Measurements from ENCODE around the gene SUMF1.

The SUMF1 gene

DNA sequence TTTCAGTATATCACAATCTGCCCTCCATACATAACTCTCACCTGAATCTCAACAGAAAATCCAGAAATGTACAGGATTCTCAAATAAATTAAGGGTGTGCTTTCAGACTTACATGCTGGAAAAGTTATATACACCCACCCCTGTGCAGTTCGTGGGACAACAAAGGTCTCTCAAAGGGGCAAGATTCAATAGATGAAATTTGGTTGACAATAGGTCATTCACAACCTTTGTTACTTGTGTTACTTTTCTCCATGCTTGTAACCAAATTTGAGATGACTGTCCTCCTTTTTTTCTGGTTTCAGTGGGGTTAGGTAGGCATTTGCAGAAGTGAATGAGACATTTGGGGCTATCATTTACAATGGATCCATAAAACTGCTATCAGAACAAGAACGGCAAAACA lies 91.2 kb downstream of the SUMF1 start:
- no peak for DNase-seq

DNA sequence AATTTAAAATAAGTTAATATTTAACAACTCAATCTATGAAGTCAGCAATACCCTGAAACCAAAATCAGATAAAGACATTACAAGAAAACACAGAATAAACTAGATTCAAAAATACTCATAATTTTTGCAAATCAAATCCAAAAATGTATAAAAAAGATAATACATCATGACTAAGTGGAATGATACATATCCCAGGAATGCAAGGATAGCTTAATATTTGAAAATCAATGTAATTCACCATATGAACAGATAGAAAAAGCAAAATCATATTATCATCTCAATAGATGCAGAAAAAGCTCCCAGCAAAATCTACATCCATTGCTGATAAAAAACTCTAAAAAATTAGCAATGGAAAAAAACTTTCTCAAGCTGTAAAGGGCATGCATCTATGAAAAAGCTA lies 93.4 kb downstream of the SUMF1 start:
- no peak for DNase-seq

DNA sequence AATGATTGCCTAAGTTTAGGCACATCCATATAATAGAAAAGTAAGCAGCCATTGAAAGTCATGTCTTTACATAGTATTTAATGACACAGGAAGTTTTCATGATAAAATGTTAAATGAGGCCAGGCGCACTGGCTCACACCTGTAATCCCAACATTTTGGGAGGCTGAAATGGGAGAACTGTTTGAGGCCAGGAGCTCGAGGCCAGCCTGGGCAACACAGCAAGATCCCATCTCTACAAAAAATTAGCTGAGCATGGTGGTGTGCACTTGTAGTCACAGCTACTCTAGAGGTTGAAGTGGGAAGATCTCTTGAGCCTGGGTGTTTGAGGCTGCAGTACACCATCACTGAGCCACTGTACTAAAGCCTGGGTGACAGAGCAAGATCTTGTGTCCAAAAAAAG lies 104.5 kb downstream of the SUMF1 start:
- DNase-seq: no peak

- DNase-seq: no peak
Observed at GRCh38 chr3:4360817-4361216, 106.3 kb downstream of the SUMF1 start.

GRCh38 chr3:4359805-4360502 lies 107.1 kb downstream of the SUMF1 start:
- no peak for DNase-seq

DNA sequence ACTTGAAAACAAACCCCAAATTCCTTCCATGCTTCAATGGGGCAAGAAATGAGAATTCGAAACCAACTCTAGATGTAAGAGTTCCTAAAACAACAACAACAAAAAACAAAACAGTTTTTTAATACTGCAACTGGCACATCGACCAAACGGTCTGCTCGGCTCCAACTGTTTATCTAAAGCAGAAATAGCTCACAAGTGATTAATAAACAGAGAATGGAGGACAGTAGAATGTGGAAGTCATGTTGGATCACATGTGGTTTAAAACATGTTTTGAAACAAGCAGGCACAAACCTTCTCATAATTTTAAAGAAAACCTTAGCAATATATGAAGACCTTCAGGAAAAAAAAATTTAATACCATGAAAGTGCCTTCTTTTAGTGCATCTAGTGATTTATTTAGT lies 108.8 kb downstream of the SUMF1 start:
- DNase-seq: no peak

GRCh38 chr3:4356546-4357410 lies 110.3 kb downstream of the SUMF1 start:
- no peak for DNase-seq

GRCh38 chr3:4356220-4356540 lies 110.9 kb downstream of the SUMF1 start:
- no peak for DNase-seq

DNA sequence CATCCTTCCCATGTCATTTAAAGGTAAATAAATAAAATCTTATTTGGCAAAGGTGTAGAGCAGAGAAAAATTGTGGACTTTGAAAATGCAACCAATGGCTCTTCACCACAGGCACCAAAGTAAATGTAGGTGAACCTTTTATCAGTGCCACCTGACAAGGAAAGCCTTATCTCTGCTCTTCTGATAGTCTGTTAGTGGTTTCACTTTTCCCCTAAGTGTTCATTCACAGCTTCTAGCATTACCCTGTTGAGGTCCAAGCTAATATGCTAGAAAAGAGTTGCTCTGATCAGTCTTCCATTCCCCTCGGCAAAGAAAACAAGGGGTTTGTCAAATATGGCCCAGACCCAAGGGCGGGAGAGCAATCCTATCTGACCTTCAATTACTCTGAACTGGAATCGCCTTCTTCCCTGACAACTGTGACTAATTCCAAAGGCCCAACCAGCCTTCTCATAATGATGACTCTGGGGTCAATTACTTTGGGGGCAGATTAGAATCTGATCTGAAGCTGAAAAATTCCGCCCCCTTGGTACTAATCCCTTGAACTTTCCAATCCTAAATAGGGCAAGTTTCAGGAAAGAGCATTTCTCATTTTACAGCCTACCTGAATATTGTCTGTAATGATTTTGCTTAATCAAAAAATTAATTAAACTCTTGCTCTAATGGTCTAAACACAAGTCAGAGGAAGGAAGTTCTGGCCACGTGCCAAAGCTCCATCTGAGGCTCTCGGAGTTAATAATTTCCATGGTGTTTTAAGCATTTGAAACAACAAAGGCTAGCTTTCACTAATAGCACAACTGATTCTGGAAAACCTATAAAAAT lies 111.5 kb downstream of the SUMF1 start:
- DNase-seq: peak; percentile 29

- no peak for DNase-seq
Observed at GRCh38 chr3:4351872-4352271, 115.2 kb downstream of the SUMF1 start.

DNA sequence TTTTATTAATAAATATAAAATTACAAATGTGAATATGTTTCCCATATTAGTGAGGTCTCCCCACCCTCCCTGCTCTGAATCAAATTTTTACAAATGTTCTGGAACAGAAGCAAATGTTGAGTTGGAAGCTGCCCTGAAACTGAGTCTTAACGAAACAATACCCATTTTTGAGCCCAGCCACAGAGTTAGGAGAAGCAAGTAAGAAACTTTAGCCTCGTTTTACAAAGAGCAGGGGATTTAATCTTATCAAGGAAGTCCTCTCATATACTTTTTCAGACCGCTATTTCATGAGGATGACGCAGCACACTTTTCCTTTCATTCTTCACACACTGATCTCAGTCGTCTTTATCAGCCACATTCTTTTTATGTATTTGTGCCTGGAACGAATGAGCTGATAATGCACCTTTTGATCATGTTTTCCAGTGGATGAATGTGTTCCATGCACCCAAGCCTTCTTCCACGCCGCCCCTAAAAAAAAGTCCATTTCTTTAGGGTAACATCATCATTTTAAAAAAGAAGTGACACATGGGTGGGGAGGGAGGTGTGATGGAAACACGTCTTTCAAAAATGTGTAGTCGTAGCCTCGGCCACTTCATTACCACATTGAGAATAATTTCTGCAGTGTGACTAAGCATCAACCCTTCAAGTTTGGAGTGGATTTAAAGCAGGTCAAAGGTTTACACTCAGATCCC lies 115.8 kb downstream of the SUMF1 start:
- no peak for DNase-seq

GRCh38 chr3:4350789-4351163 lies 116.3 kb downstream of the SUMF1 start:
- DNase-seq: peak; percentile 44

GRCh38 chr3:4343258-4343657 lies 123.8 kb downstream of the SUMF1 start:
- DNase-seq: no peak

- no peak for DNase-seq
Observed at GRCh38 chr3:4341336-4341675, 125.8 kb downstream of the SUMF1 start.

GRCh38 chr3:4340411-4341335 lies 126.4 kb downstream of the SUMF1 start:
- no peak for DNase-seq

- DNase-seq: no peak
Observed at GRCh38 chr3:4340077-4340410, 127.0 kb downstream of the SUMF1 start.

- DNase-seq: no peak
Observed at GRCh38 chr3:4338751-4339150, 128.3 kb downstream of the SUMF1 start.

DNA sequence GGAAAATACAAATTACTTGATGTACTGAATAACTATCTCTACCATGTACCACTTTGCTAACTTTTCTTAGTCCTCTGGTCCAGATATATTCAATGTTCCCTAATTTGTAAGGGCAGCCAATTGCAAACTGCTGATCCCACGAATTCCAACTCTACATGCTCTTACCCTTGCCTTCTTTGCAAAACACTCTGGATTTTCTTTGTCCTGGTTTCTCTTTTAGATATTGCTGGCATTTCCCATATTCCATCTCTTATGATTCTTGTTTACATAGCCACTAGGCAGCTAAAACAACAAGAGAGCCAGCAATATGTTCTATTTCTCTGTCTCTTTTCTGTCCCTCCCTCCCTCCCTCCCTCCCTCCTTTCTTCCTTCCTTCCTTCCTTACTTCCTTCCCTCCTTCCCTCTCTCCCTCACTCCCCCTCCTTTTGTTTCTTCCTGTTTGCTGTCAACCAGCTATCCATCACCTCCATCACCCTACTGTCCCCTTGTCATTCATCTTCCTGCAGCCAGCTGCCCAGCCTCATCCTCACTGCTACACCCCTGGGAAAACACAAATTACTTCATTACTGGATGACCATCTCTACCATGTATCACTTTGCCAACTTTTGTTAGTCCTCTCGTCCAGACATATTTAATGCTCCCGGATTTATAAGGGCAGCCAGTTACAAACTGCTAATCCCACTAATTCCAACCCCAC lies 130.1 kb downstream of the SUMF1 start:
- no peak for DNase-seq

DNA sequence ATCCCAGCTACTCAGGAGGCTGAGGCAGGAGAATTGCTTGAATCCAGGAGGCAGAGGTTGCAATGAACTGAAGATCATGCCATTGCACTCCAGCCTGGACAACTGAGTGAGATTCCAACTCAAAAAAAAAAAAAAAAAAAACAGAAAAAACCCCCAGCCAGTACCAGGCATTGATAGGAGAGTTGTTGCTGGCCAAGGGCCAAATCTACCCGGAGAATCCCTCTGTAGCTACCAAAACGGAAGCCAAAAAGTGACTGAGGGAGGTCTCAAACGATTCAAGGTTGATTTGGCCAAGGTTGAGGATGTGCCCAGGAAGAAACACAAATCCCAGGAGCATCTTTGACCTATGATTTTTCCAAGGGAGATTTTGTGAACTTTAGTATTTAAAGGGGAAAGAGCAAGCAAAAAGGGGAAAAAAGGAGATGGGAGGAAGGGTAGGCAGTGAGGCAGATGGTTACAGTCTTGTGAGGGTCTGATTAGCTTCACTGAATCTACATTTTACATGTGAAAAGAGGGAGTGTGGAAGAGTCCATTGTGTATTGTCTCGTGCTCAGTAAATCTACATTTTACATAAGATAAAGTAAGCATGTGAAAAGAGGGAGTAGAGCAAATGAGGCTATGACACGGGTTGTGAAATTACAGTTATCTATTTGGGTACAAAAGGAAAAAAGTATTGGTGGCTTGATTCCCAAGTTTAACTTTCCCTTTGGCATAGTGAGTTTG lies 131.1 kb downstream of the SUMF1 start:
- DNase-seq: no peak

GRCh38 chr3:4334548-4334947 lies 132.5 kb downstream of the SUMF1 start:
- DNase-seq: no peak

DNA sequence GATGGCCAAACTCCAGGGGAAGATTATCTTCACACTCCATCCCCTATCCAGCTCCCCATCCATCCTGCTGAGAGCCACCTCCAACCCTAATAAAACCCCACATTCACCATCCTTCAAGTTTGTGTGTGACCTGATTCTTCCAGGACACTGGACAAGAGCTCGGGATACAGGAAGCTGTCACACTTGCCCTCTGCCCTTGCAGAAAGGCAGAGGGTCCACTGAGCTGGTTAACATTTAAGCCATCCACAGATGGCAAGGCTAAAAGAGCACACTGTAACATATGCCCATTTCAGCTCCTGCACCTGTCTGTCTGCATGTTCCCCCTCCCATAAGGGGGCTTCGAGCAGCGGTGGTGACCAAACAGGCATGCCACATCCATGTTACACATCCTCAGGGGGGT lies 134.1 kb downstream of the SUMF1 start:
- no peak for DNase-seq

All from femur (tissue), 1 donor.